Activated CD4-positive, CD25-positive, alpha-beta regulatory T cell treated with anti-CD3 and anti-CD28 coated beads, Interleukin-2, amount 50 U/mL, for 72 hours (primary cell): ENCODE data around the gene CDA.

Experiments used
- DNase-seq: peaks from one replicate; pipeline ENCODE4 v3.0.0; 2021

Gene CDA

DNA sequence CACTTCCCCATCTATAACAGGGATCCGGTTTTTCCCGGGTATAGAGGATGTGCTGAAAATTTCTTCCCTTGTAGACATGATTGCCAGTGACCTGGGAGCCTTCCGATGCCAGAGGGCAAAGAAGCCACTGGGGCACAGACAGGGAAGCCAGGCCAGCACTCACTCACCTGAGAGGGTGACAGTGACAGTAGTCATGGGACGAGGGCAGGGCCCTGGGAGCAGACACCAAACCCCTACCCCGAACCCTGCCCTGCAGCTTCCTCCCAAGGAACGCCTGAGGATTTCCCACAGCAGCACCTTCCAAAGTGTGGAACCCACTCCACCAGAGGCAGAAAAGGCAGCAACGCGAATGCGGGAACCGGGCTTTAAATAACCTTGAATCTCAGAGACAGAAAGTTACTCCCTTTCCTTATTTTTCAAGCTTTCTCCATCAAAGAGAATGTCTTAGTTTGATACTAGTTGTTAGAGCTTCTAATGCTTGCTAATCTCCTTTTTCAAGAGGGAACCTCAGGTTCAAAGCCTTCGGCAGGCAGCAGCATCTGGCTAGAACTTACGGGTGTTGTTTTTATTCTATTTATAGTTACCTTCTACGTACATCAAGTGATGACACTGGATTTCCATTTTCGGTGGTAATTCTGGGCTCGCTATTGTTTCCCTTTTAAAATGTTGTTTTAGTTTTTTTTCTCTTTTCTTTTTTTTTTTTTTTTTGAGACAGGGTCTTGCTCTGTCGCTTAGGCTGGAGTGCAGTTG, 69.4 kb downstream of the CDA start:
- DNase-seq, result no peak

- no peak for DNase-seq
Measured at GRCh38 chr1:20660363-20660762, 71.5 kb downstream of the CDA start.

- DNase-seq, result no peak
Measured at GRCh38 chr1:20660847-20661206, 71.9 kb downstream of the CDA start.

GRCh38 chr1:20661207-20662109, 72.6 kb downstream of the CDA start, which contains the start of gene DDOST:
DDOST (minus strand) TSS chr1:20661369; CDS start chr1:20661350, 19 bp downstream.
- DNase-seq, result peak; percentile 91

- DNase-seq, result no peak
Measured at GRCh38 chr1:20662110-20662475, 73.2 kb downstream of the CDA start.

DNA sequence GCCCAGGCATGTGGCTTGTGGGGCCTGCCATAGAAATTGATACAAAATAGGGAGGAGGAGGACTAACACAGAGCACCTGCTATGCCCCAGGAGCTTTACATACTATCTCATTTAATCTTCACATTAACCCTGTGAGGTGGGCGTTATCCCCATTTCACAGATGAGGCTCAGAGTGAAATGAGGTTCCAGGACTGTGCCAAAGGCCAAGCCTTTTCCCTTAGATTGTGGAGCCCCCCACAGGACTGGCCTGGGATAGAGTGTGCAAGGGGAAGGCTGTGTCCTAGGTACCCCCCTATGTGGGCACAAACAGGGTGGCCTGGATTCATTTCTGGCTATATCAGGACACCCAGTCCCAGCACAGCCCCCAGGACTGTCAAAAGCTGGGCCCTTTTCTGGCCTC, 74.5 kb downstream of the CDA start:
- DNase-seq, result no peak

DNA sequence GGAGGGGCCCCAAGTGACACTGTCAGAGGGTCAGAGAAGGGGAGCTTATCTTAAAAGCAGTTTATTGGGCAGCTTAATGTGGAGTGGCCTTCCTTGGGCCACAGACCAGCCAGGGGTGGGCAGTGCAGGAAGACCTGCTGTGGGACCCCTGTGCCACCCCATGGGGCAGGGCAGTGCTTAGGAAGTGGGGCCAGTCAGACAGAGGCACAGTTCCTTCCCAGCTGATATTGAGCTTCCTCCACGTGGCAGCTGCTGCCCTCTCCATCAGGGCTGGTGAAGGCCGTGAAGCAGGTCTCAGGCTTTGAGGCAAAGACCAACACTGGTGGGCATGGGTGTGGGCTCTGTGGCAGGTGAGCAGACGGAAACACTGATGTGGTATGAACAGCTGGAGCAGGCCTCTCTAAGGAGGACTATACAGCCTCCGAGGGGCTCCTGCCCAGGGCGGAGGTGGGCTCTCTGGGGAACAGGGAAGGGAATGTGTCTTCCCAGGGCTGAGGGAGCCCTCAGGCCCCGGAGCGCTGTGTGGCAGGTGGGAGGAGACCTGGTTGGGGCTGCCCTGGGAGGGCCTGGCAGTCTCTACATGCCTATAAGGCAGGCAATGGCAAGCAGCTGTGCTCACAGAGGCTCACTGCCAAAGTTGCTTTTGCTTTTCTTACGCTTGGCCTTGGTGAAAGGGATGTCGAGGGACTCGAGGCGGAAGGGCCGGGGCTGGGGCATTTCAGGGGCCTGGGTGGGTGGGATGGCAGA, 75.2 kb downstream of the CDA start:
- DNase-seq, result no peak

DNA sequence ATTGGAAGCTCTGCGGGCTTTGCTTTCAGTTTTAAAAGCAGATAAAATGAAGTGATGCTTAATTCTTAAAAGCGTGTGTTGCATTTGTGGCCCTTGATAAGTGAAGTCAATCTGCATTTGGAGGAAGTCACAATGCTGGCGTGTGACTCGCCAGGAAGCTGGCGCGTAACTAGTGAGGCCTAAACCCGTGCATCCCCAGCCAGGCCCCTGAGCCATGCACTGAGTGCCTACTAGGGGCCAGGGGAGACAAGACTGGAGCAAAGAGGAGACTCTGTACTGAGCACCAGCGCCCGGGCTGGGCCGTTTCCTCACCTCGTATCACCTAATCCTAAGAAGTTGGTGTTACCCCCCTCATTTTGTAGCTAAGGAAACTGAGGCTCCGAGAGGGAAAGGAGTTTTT, 76.8 kb downstream of the CDA start:
- no peak for DNase-seq

DNA sequence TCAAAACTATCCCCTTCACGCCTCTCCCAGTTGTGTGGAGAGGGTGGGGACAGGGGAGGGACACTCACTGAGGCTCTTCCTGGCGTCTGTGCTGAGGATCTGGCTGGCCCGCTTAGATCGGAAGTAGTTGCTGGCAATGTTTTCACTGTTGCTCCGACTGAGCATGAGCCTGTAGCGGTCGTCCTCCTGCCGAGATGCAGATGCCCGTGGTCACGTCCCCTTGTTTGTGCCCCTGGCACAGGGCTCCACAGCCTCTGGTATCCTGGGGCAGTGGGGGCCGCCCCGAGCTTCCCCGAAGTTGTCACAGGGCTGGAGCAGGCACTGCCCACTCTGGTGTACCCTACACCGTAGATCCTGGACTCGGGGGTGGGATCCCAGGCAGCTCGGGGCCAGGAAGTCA, 77.2 kb downstream of the CDA start:
- no peak for DNase-seq

- DNase-seq, result peak; percentile 39
Measured at GRCh38 chr1:20666804-20667203, 77.9 kb downstream of the CDA start.
